ENCODE data around the gene TCF21. TPM values are rescaled to one million over a fixed set of nuclear protein-coding genes. Genes with fewer than 3 reads are reported as not detected.

TCF21 gene
- polyA plus RNA-seq, 1 donor from 2014 or later: not detected

DNA sequence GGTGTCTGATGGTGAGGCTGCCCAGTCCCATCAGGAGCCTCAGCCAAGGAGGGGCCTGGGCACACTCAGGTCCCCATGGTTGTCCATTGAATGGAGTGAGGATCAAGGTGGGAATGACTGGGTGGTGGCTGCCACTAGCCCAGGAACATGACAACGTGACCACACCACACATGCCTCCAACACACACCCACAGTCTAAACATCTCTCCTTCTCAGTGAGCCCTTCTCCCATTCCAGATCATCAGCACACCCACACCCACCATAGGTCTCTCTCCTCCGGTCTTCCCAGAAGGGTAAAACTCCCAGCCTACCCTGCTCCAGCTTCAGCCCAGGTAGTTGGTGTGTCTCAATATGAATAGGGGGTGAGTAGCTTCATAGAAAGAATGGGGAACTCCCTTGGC, 5.5 kb downstream of the TCF21 start:
- Histone ChIP-seq H3K4me3 (ENCODE audit: low read length) (no peak overlapping the region), H3F3A (ENCODE audit: insufficient read depth, low read length, poor library complexity, severe bottlenecking) (no peaks in the 10 kb centered on the region), H3K36me3 (ENCODE audit: insufficient read depth, low read length) (no peaks in the 10 kb centered on the region), H3K4me2 (ENCODE audit: low read length) (no peak overlapping the region), H3K27ac (ENCODE audit: low read length) (no peak overlapping the region), H2AFZ (ENCODE audit: low read depth, low read length) (no peak overlapping the region), H4K20me1 (ENCODE audit: insufficient read depth) (no peaks in the 10 kb centered on the region), H3K79me2 (replicated peaks; ENCODE audit: insufficient read depth, low read length) (no peaks in the 10 kb centered on the region), H3K9me3 (ENCODE audit: low read length) (no peaks in the 10 kb centered on the region), H3K9ac (ENCODE audit: low read length) (no peak overlapping the region), H3K9me2 (ENCODE audit: insufficient read depth, low read length) (no peaks in the 10 kb centered on the region), H3K27me3 (ENCODE audit: insufficient read depth, low read depth, low read length) (peaks cover 91% of the 10 kb centered on the region)
- TF ChIP-seq, protein P1, sequence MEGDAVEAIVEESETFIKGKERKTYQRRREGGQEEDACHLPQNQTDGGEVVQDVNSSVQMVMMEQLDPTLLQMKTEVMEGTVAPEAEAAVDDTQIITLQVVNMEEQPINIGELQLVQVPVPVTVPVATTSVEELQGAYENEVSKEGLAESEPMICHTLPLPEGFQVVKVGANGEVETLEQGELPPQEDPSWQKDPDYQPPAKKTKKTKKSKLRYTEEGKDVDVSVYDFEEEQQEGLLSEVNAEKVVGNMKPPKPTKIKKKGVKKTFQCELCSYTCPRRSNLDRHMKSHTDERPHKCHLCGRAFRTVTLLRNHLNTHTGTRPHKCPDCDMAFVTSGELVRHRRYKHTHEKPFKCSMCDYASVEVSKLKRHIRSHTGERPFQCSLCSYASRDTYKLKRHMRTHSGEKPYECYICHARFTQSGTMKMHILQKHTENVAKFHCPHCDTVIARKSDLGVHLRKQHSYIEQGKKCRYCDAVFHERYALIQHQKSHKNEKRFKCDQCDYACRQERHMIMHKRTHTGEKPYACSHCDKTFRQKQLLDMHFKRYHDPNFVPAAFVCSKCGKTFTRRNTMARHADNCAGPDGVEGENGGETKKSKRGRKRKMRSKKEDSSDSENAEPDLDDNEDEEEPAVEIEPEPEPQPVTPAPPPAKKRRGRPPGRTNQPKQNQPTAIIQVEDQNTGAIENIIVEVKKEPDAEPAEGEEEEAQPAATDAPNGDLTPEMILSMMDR (IDR thresholded peaks at IDR 0.05; ENCODE audit: poor library complexity, severe bottlenecking): no peak
- TF ChIP-seq TAF1 (IDR thresholded peaks at IDR 0.05; ENCODE audit: low read depth): no peak
- no peak for TF ChIP-seq MXI1 (conservative IDR thresholded peaks at IDR 0.05; ENCODE audit: poor library complexity, severe bottlenecking)
- TF ChIP-seq POLR2AphosphoS5 (IDR thresholded peaks at IDR 0.05): no peak
- no peak for TF ChIP-seq EZH2 (IDR thresholded peaks at IDR 0.05; ENCODE audit: borderline replicate concordance, insufficient read depth, low read length, poor library complexity, severe bottlenecking)
- TF ChIP-seq, protein P2, sequence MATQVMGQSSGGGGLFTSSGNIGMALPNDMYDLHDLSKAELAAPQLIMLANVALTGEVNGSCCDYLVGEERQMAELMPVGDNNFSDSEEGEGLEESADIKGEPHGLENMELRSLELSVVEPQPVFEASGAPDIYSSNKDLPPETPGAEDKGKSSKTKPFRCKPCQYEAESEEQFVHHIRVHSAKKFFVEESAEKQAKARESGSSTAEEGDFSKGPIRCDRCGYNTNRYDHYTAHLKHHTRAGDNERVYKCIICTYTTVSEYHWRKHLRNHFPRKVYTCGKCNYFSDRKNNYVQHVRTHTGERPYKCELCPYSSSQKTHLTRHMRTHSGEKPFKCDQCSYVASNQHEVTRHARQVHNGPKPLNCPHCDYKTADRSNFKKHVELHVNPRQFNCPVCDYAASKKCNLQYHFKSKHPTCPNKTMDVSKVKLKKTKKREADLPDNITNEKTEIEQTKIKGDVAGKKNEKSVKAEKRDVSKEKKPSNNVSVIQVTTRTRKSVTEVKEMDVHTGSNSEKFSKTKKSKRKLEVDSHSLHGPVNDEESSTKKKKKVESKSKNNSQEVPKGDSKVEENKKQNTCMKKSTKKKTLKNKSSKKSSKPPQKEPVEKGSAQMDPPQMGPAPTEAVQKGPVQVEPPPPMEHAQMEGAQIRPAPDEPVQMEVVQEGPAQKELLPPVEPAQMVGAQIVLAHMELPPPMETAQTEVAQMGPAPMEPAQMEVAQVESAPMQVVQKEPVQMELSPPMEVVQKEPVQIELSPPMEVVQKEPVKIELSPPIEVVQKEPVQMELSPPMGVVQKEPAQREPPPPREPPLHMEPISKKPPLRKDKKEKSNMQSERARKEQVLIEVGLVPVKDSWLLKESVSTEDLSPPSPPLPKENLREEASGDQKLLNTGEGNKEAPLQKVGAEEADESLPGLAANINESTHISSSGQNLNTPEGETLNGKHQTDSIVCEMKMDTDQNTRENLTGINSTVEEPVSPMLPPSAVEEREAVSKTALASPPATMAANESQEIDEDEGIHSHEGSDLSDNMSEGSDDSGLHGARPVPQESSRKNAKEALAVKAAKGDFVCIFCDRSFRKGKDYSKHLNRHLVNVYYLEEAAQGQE (IDR thresholded peaks at IDR 0.05; ENCODE audit: borderline replicate concordance): no peak
- no peak for TF ChIP-seq SMC3 (conservative IDR thresholded peaks at IDR 0.05; ENCODE audit: poor library complexity)
- TF ChIP-seq EP300 (conservative IDR thresholded peaks at IDR 0.05; ENCODE audit: poor library complexity, severe bottlenecking): no peak
- no peak for TF ChIP-seq RAD21 (conservative IDR thresholded peaks at IDR 0.05)

DNA sequence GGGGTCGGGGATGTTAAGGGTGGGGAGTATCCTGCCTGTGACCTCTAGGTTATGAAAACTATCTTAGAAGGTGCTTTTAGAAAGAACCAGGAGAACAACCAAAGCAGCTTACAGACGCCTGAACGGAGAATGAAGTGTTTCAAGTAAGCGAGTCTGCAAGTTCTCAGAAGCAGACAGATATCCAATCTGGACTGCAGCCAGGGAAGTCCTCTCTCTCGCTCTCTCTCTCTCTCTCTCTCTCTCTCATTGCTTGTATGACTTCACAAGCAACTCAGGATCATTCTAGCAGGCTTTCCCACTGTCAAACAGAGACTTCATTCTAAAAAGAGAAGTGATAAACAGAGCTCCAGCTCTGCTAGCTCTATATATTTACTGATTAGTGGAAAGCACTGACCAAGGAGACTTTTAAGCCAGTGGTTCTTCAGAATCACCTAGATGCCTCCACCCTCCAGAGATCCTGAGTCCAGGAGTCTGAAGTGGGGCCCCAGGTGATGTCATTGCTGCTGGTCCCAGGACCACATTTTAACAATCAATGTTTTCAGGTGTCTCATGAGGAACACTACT, 6.0 kb downstream of the TCF21 start:
- Histone ChIP-seq H3K9me2 (ENCODE audit: insufficient read depth, low read length) (no peaks in the 10 kb centered on the region), H3K4me3 (ENCODE audit: low read length) (no peak overlapping the region), H3K27me3 (ENCODE audit: insufficient read depth, low read depth, low read length) (peaks cover 86% of the 10 kb centered on the region), H3K27ac (ENCODE audit: low read length) (no peak overlapping the region), H3K36me3 (ENCODE audit: insufficient read depth, low read length) (no peaks in the 10 kb centered on the region), H3K4me2 (ENCODE audit: low read length) (no peak overlapping the region), H3F3A (ENCODE audit: insufficient read depth, low read length, poor library complexity, severe bottlenecking) (no peaks in the 10 kb centered on the region), H3K9ac (ENCODE audit: low read length) (no peak overlapping the region), H2AFZ (ENCODE audit: low read depth, low read length) (no peak overlapping the region), H3K9me3 (ENCODE audit: low read length) (no peaks in the 10 kb centered on the region), H3K79me2 (replicated peaks; ENCODE audit: insufficient read depth, low read length) (no peaks in the 10 kb centered on the region), H4K20me1 (ENCODE audit: insufficient read depth) (no peaks in the 10 kb centered on the region)
- no peak for TF ChIP-seq EP300 (conservative IDR thresholded peaks at IDR 0.05; ENCODE audit: poor library complexity, severe bottlenecking)
- TF ChIP-seq, protein P1 (IDR thresholded peaks at IDR 0.05; ENCODE audit: poor library complexity, severe bottlenecking): no peak
- no peak for TF ChIP-seq SMC3 (conservative IDR thresholded peaks at IDR 0.05; ENCODE audit: poor library complexity)
- no peak for TF ChIP-seq EZH2 (IDR thresholded peaks at IDR 0.05; ENCODE audit: borderline replicate concordance, insufficient read depth, low read length, poor library complexity, severe bottlenecking)
- no peak for TF ChIP-seq TAF1 (IDR thresholded peaks at IDR 0.05; ENCODE audit: low read depth)
- TF ChIP-seq RAD21 (conservative IDR thresholded peaks at IDR 0.05): no peak
- TF ChIP-seq, protein P2 (IDR thresholded peaks at IDR 0.05; ENCODE audit: borderline replicate concordance): no peak
- TF ChIP-seq MXI1 (conservative IDR thresholded peaks at IDR 0.05; ENCODE audit: poor library complexity, severe bottlenecking): no peak
- no peak for TF ChIP-seq POLR2AphosphoS5 (IDR thresholded peaks at IDR 0.05)
